Cardiac muscle cell (in vitro differentiated cells and primary cell): Measurements from ENCODE around the gene SH3PXD2B. TPM values are rescaled to one million over a fixed set of nuclear protein-coding genes. Genes with fewer than 3 reads are reported as not detected.
A peak's percentile ranks its signal among the peaks of the same experiment; 100 is the strongest.

Experiments
- DNase-seq, 2 donors: peaks; one replicate each; pipeline versions ENCODE4 v3.0.0 to v3.0.0-alpha.2; 2010 to 2017; ENCODE audit warnings: low read depth in 1 of 2, low spot score in 1 of 2
- H3K27ac ChIP-seq: fragments of 200-600 bp; sonication (generic); 2 replicates; pipeline ENCODE4 v1.5.1; 2016
- H3K27me3 ChIP-seq: fragments of 200-600 bp; sonication (generic); 2 replicates; pipeline ENCODE4 v1.6.0; 2016; ENCODE audit warnings: control low read depth
- H3K36me3 ChIP-seq: fragments of 200-600 bp; sonication (generic); 2 replicates; pipeline ENCODE4 v1.5.1; 2016; ENCODE audit warnings: control low read depth
- H3K4me1 ChIP-seq: fragments of 200-600 bp; sonication (generic); 2 replicates; pipeline ENCODE4 v1.8.1; 2017; ENCODE audit warnings: low read depth, mild to moderate bottlenecking, mixed run types
- H3K4me3 ChIP-seq: fragments of 200-600 bp; sonication (generic); 2 replicates; pipeline ENCODE4 v1.5.1; 2016; ENCODE audit warnings: mild to moderate bottlenecking
- H3K9me3 ChIP-seq: fragments of 200-600 bp; sonication (generic); 2 replicates; pipeline ENCODE4 v1.5.1; 2017; ENCODE audit warnings: low read depth, mild to moderate bottlenecking, control low read depth
- CTCF ChIP-seq: IDR thresholded peaks from 2 replicates; pipeline ENCODE4 v1.5.1; 2012; ENCODE audit warnings: low read depth, mild to moderate bottlenecking, low read length
- polyA plus RNA-seq: library from polyadenylated mRNA; unstranded; fragments of >200 nt; fragmentation: Nextera tagmentation; extraction: Ambion mirVana; gene quantifications from 2 replicates; pipeline ENCODE4 v1.2.1, GENCODE V29; 2016
- total RNA-seq: library from RNA; depleted of rRNA; stranded (reverse); fragments of >200 nt; gene quantifications from 2 replicates; pipeline ENCODE4 v1.2.3, GENCODE V29; 2016

Gene SH3PXD2B
- total and polyA plus RNA-seq, 2 experiments from 2014 or later, result 13.9 to 27.6 TPM

GRCh38 chr5:172441262-172441751 is 13.0 kb downstream of the SH3PXD2B start:
- DNase-seq, result no peak
- no peak for TF ChIP-seq CTCF
- Histone ChIP-seq H3K9me3 (no peaks in the 10 kb centered on the region), H3K4me1 (peaks cover 28% of the 10 kb centered on the region), H3K4me3 (no peak overlapping the region), H3K27me3 (no peaks in the 10 kb centered on the region), H3K36me3 (no peaks in the 10 kb centered on the region), H3K27ac (no peak overlapping the region)

- Histone ChIP-seq H3K4me3 (no peak overlapping the region), H3K36me3 (no peaks in the 10 kb centered on the region), H3K27ac (no peak overlapping the region), H3K27me3 (no peaks in the 10 kb centered on the region), H3K4me1 (peaks cover 28% of the 10 kb centered on the region), H3K9me3 (no peaks in the 10 kb centered on the region)
- TF ChIP-seq CTCF, result no peak
- DNase-seq, result no peak
These were observed 13.8 kb downstream of the SH3PXD2B start for GRCh38 chr5:172440486-172440885.

- H3K4me3 ChIP-seq, result no peak overlapping the region
- H3K9me3 ChIP-seq, result no peaks in the 10 kb centered on the region
- H3K36me3 ChIP-seq, result no peaks in the 10 kb centered on the region
- no peaks in the 10 kb centered on the region for H3K27me3 ChIP-seq
- H3K4me1 ChIP-seq, result peaks cover 30% of the 10 kb centered on the region
- H3K27ac ChIP-seq, result peak overlapping the region; percentile 28
- no peak for TF ChIP-seq CTCF
- no peak for DNase-seq
These were observed 14.4 kb downstream of the SH3PXD2B start for GRCh38 chr5:172439785-172440477.

- no peak for DNase-seq
- H3K27me3 ChIP-seq, result no peaks in the 10 kb centered on the region
- peak overlapping the region; percentile 38 for H3K27ac ChIP-seq
- H3K4me3 ChIP-seq, result no peak overlapping the region
- no peaks in the 10 kb centered on the region for H3K36me3 ChIP-seq
- H3K9me3 ChIP-seq, result no peaks in the 10 kb centered on the region
- H3K4me1 ChIP-seq, result peaks cover 37% of the 10 kb centered on the region
- no peak for TF ChIP-seq CTCF
These were observed 16.0 kb downstream of the SH3PXD2B start for GRCh38 chr5:172438319-172438668.

- Histone ChIP-seq H3K4me1 (peaks cover 41% of the 10 kb centered on the region), H3K27ac (peak overlapping the region; percentile 38), H3K27me3 (no peaks in the 10 kb centered on the region), H3K4me3 (no peak overlapping the region), H3K36me3 (no peaks in the 10 kb centered on the region), H3K9me3 (no peaks in the 10 kb centered on the region)
- DNase-seq, result peak; percentile 88 to 93
- TF ChIP-seq CTCF, result no peak
These were observed 16.6 kb downstream of the SH3PXD2B start for GRCh38 chr5:172437445-172438318.
